Lower leg skin (tissue), 3 donors: ENCODE data around the gene ENOX1.

Experiments used
- POLR2A ChIP-seq, 2 donors: fragments of 450-650 bp; IDR thresholded peaks; one replicate each; pipeline ENCODE4 v1.6.1; 2016 to 2017; ENCODE audit warnings: antibody characterized with exemption in 2 of 2, mild to moderate bottlenecking in 1 of 2, moderate library complexity in 1 of 2
- TF ChIP-seq, protein P1 (sequence below), 3 donors: fragments of 450-650 bp; IDR thresholded peaks; one replicate each; pipeline ENCODE4 v1.5.1; 2016; ENCODE audit warnings: antibody characterized with exemption in 3 of 3, mild to moderate bottlenecking in 3 of 3, moderate library complexity in 2 of 3

- TF ChIP-seq, protein P1, sequence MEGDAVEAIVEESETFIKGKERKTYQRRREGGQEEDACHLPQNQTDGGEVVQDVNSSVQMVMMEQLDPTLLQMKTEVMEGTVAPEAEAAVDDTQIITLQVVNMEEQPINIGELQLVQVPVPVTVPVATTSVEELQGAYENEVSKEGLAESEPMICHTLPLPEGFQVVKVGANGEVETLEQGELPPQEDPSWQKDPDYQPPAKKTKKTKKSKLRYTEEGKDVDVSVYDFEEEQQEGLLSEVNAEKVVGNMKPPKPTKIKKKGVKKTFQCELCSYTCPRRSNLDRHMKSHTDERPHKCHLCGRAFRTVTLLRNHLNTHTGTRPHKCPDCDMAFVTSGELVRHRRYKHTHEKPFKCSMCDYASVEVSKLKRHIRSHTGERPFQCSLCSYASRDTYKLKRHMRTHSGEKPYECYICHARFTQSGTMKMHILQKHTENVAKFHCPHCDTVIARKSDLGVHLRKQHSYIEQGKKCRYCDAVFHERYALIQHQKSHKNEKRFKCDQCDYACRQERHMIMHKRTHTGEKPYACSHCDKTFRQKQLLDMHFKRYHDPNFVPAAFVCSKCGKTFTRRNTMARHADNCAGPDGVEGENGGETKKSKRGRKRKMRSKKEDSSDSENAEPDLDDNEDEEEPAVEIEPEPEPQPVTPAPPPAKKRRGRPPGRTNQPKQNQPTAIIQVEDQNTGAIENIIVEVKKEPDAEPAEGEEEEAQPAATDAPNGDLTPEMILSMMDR (IDR thresholded peaks at IDR 0.05), result no peak
- TF ChIP-seq POLR2A (IDR thresholded peaks at IDR 0.05), result no peak
These were observed 133.4 kb downstream of the ENOX1 start for GRCh38 chr13:43653395-43653794.
